ENCODE results near the gene TAF3.

The TAF3 gene

DNA sequence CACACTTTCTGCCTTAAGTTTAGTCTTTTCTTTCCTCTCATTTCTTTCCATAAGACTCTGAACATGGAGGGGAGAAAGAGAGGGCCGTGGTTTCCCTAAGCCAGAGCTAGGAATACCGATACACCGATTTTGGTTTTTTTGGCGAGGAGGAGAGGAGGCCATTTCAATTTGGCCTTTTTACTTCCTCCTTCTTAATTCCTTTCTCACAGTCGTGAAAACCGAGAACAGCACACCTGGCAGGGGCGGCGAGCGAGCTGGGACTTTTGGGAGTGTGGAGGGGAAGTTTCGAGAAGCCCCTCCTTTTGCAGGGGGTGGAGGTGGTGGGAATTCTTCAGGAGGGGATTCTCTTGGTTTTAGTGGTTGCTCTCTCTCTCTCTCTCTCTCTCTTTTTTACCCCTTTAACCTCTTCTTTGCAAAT is 242.4 kb downstream of the TAF3 start:
- DNase-seq: no peak

DNA sequence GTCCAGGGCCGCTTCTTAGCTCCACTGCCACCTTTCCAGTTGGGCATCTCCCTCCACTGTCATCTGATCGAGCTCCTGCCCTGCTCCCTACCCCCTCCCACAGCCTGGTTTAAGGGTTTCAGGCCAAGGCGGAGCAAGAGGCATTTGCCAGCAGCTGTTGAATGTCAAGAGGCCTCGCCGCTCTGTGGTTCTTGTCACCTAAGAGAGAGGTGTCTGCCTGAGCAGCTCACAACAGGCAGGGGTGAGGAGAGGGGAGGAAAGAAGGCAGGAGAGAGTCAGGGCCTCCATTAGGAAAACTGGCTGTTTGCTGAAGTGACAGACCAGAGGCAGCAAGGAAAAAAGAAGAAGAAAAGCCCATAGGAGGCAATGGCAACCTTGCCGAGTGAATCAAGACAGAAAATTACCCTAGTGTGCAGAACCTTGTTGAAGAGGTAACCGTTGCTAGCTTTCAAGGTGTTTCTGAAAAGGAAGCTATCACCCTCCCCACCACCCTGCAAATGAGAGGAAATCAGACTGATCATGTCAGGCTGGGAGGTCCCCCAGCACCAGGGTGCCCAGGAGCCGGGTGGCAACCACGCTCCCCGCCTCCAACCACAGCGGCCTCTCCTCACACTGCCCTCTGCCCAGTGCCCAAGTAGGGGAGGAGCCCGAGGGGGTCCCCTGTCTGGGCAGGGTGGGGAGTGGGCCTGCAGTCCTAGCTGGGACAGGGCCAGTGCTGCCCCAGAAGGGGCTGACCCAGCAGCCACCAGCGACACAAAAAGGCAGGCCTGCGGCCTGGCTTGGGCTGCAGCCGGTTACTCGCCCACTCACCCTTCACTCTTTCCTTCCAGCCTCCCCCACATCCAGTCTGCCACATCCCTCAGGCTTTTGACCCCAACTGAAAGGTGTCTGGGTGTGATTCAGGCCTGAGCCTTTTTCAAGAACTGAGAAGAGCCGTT is 243.2 kb downstream of the TAF3 start:
- no peak for DNase-seq

DNA sequence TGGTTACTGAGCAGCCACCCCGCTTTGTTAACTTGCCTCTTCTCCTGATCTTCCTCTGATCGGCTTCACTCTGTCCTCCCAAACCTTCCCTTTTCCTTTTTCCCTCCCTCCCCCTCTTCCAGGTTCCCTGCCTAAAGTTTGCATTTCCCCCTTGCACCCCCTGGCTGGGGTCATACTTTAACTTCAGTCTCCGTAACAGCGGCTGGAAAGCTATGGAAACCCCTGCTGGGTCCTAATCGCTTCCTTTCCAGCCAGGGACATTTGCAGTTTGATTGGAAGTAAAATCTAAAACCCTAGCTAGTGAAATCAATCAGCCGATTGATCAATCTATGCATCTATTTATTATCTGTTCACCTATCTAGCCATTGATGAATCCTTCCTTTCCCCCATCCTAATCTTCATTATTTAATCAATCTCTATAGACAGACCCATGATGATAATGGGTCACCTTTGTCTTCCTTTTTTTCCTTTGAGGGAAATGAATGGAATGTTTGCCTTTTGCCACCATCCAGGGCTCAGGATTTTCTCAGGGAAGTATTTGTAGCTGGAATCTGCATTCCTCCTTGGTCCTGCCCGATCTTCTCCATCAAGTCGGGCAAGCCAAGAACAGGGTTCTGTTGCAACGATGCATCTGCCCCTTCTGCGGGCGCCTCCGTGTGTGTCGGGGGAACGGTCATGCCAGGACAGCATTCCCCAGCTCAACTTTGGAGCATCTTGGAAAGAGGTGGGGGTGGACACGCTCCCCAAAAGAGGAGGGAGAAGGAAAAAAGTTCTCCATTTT is 245.0 kb downstream of the TAF3 start:
- no peak for DNase-seq

DNA sequence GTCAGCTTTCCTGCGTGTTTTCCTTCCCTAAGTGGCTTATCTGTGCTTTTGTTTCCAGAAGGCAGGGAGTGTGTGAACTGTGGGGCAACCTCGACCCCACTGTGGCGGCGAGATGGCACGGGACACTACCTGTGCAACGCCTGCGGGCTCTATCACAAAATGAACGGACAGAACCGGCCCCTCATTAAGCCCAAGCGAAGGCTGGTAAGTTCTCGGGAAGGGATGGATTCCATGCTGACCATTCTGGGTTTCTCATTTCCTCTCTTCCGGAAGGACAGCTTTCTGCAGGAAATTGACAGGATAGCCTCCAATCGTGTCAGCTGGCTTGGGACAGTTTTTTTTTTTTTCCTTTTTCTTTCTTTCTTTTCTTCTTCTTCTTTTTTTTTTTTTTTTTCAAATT is 245.6 kb downstream of the TAF3 start:
- DNase-seq: no peak

DNA sequence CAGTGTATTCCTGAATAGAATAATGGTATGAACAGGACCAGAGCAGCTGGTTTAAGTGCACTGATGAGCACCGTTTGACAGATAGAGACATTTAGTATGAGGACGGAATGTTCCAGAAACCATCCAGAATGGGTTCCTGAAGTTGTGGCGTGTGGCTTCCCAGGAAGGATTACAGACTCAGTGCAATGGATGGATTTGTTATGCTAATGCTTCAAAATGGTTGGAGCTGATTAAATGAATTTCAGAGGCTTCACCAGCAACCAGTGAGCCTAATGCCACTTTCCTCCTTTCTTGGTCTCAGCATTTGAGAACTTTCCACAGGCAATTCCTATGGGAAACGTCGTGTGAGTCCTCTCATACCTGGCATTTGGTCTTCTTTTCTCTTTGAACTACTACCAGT is 246.1 kb downstream of the TAF3 start:
- no peak for DNase-seq

DNA sequence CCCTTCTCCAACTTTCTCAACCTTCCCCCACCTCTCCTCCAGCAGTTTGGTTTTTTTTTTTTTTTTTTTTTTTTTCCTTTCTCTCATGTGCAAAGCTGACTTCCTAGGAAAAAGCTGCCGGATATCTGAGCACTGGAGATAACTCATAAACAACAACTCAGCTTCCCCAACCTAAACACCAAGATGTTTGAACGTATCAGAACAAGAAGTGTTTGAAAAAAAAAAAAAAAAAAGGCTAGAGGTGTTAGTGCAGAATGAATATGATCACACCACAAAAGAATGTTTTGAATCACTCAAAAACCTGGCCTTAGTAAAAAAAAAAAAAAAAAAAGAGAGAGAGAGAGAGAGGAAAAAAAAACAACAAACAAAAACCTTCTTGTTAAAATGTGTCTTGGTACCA is 247.3 kb downstream of the TAF3 start:
- no peak for DNase-seq

DNA sequence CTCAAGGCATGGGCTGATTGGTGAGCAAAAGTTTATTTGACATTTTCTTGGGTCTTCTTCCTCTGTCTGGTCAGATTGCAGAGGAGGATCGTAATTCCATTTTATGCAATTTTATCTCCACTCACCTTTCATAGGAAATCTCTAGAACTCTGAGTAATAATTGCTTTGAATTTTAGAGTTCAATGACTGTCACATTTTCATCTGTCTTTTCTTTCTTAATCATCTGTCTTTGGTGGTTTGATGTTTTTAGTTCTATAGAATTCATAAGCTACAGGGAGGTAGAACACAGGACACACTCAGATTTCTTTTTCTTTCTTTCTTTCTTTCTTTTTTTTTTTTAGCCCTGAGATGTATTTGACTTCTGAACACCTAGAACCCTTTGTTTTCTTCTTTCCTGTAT is 247.8 kb downstream of the TAF3 start:
- DNase-seq: no peak

Measured in NCI-H82 (cell line).